B cell (primary cell): ENCODE measurements around the gene CPSF6. TPM values are rescaled to one million over a fixed set of nuclear protein-coding genes. Genes with fewer than 3 reads are reported as not detected.
"Not testable (repeated sequence)": the region's sequence is repeated elsewhere in the genome, so short reads cannot be mapped to it uniquely, and the experiment has no call there.

ENCODE experiments used
- ATAC-seq: fragments of 200-7000 bp; cut with Tn5 transposase; one replicate; pipeline ENCODE4 v1.10.0; 2021; ENCODE audit warnings: low read depth, mild to moderate bottlenecking, moderate number of reproducible peaks, moderate library complexity
- CTCF ChIA-PET: fragments of 350-600 bp; sonication (Branson Sonifier 250); formaldehyde crosslinking; loops from one replicate; lab custom pipeline; 2021; ENCODE audit warnings: antibody characterized with exemption, inconsistent platforms; lab: Charles Lee
- POLR2A ChIA-PET: fragments of 350-600 bp; sonication (Branson Sonifier 250); formaldehyde crosslinking; loops from one replicate; lab custom pipeline; 2021; ENCODE audit warnings: antibody characterized with exemption; lab: Charles Lee
- DNase-seq: peaks from one replicate; pipeline ENCODE4 v3.0.0; 2013
- H2AFZ ChIP-seq: 2 replicates; pipeline ENCODE4 v1.6.1; 2012; ENCODE audit warnings: mild to moderate bottlenecking, low read depth, low read length; ENCODE audit not compliant: insufficient read depth, poor library complexity, severe bottlenecking
- H3K27ac ChIP-seq, 2 donors: 1 replicate in 1 of 2; 2 replicates in 1 of 2; pipeline ENCODE4 v1.5.1; 2012 to 2013; ENCODE audit warnings: low read length in 2 of 2, mild to moderate bottlenecking in 2 of 2, moderate library complexity in 1 of 2
- H3K27me3 ChIP-seq, 4 experiments: fragments of 200-600 bp in 1 of 4; sonication (generic) in 1 of 4; replicated peaks in 1 of 4; 1 replicate in 2 of 4; 2 replicates in 2 of 4; pipeline versions ENCODE4 v1.6.1 to v1.7.0; 2013 to 2016; ENCODE audit warnings: low read length in 3 of 4, mild to moderate bottlenecking in 2 of 4, mixed read lengths in 1 of 4, moderate library complexity in 1 of 4; ENCODE audit not compliant: insufficient read depth in 4 of 4, control insufficient read depth in 3 of 4; ENCODE audit errors: control extremely low read depth in 1 of 4
- H3K36me3 ChIP-seq, 2 experiments: replicated peaks in 1 of 2; 1 replicate in 1 of 2; 2 replicates in 1 of 2; pipeline versions ENCODE4 v1.6.1 to v1.7.1; 2013; ENCODE audit warnings: low read length in 1 of 2; ENCODE audit not compliant: insufficient read depth in 2 of 2, control insufficient read depth in 1 of 2; ENCODE audit errors: control extremely low read depth in 1 of 2, extremely low read depth in 1 of 2
- H3K4me1 ChIP-seq, 2 donors: fragments of 200-600 bp in 1 of 2; sonication (generic) in 1 of 2; 1 replicate in 1 of 2; 2 replicates in 1 of 2; pipeline versions ENCODE4 v1.5.1 to v1.6.1; 2013 to 2017; ENCODE audit warnings: low read length in 2 of 2; ENCODE audit not compliant: control insufficient read depth in 2 of 2, insufficient read depth in 2 of 2
- H3K4me2 ChIP-seq: replicated peaks from 2 replicates; pipeline ENCODE3; 2012; ENCODE audit warnings: mild to moderate bottlenecking, low read depth, low read length; ENCODE audit not compliant: poor library complexity, severe bottlenecking
- H3K4me3 ChIP-seq, 5 experiments: fragments of 200-600 bp in 1 of 5; sonication (generic) in 1 of 5; 1 replicate in 3 of 5; 2 replicates in 2 of 5; pipeline versions ENCODE4 v1.5.1 to v1.7.0; 2011 to 2016; ENCODE audit warnings: low read length in 4 of 5, mild to moderate bottlenecking in 4 of 5, low read depth in 2 of 5, control low read depth in 1 of 5, moderate library complexity in 1 of 5; ENCODE audit not compliant: insufficient read depth in 1 of 5; ENCODE audit errors: control extremely low read depth in 1 of 5, extremely low read depth in 1 of 5
- H3K79me2 ChIP-seq: fragments of 200-600 bp; sonication (generic); one replicate; pipeline ENCODE4 v1.6.0; 2016; ENCODE audit warnings: low read length; ENCODE audit not compliant: control insufficient read depth, insufficient read depth
- H3K9ac ChIP-seq: fragments of 200-600 bp; sonication (generic); 2 replicates; pipeline ENCODE4 v1.6.1; 2017; ENCODE audit warnings: mild to moderate bottlenecking, low read length, moderate library complexity
- H3K9me3 ChIP-seq, 3 donors: one replicate each; pipeline versions ENCODE4 v1.6.1 to v1.7.1; 2013; ENCODE audit warnings: low read length in 2 of 3; ENCODE audit not compliant: control insufficient read depth in 2 of 3, insufficient read depth in 1 of 3; ENCODE audit errors: control extremely low read depth in 1 of 3
- H4K20me1 ChIP-seq: 2 replicates; pipeline ENCODE4 v1.6.0; 2012; ENCODE audit warnings: mild to moderate bottlenecking, low read length; ENCODE audit not compliant: insufficient read depth, control insufficient read depth, poor library complexity, severe bottlenecking
- H3K27ac Mint-ChIP-seq: one replicate; pipeline ENCODE4 v1.8.0; 2021; ENCODE audit warnings: mixed read lengths
- H3K27me3 Mint-ChIP-seq: one replicate; pipeline ENCODE4 v1.8.0; 2021; ENCODE audit warnings: mixed read lengths
- H3K4me1 Mint-ChIP-seq: one replicate; pipeline ENCODE4 v1.8.0; 2021; ENCODE audit warnings: mixed read lengths
- H3K4me3 Mint-ChIP-seq: one replicate; pipeline ENCODE4 v1.8.0; 2021; ENCODE audit warnings: mixed read lengths
- H3K9me3 Mint-ChIP-seq: one replicate; pipeline ENCODE4 v1.8.0; 2022; ENCODE audit warnings: mixed read lengths; ENCODE audit not compliant: insufficient read depth
- EZH2 ChIP-seq: IDR thresholded peaks from 2 replicates; pipeline ENCODE4 v1.6.1; 2012; ENCODE audit warnings: borderline replicate concordance, low read depth, mild to moderate bottlenecking, moderate library complexity, low read length; ENCODE audit not compliant: insufficient read depth, poor library complexity, severe bottlenecking
- WGBS: methylation state at CpG from one replicate; pipeline ENCODE4 v1.1.5; 2013; ENCODE audit warnings: missing lambda C conversion rate; ENCODE audit not compliant: insufficient coverage; 5-methylcytosine and 5-hydroxymethylcytosine counted together
- intact Hi-C: fragments of 100-400 bp; cut with micrococcal nuclease; formaldehyde crosslinking; loops from one replicate; pipeline ENCODE4 v1.10.0; 2022
- polyA plus RNA-seq: library from polyadenylated mRNA; depleted of rRNA; stranded (reverse); fragments of >200 nt; gene quantifications from 2 replicates; pipeline ENCODE4 v1.2.3, GENCODE V29; 2012
- total RNA-seq, 2 donors: library from RNA; stranded (reverse); fragments of 120-200 nt in 1 of 2; gene quantifications; 1 replicate in 1 of 2; 2 replicates in 1 of 2; pipeline versions ENCODE4 v1.2.3 to v1.2.4, GENCODE V29; 2013 to 2022
- TF ChIP-seq, protein P1 (sequence below): fragments of 200-600 bp; IDR thresholded peaks from one replicate; pipeline ENCODE4 v1.8.0; 2022; ENCODE audit warnings: antibody characterized with exemption, mild to moderate bottlenecking

The CPSF6 gene
- total and polyA plus RNA-seq, 2 donors (not counting 1 experiment from before 2014, with no cell fraction given) = 22.3 to 108 TPM

DNA sequence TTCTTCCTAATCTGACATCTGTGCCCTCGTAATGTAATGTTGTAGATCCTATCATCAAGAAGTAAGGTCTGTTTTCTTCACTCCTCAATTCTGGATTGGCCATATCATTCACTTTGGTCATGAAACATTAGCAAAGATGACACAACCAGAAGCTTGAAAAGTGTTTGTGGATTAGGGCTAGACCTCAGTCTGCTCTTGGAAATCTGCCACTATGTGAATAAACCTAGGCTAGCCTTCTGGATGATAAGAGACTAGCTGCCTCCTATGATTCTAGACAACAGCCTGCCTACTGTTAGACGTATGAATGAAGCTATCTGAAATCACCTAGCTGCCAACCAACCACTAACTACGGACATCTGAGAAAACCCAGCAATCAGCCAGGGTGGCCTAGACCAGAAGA lies 70.1 kb downstream of the CPSF6 start:
- Histone ChIP-seq H3K4me2 (no peak overlapping the region), H4K20me1 (no peaks in the 10 kb centered on the region), H3K9ac (no peak overlapping the region), H3K27me3 (peaks cover 0 to 3% (median 0%) of the 10 kb centered on the region in 4 experiments), H2AFZ (no peak overlapping the region), H3K9me3 (peaks cover 0 to 2% (median 0%) of the 10 kb centered on the region in 3 donors), H3K4me3 (no peak overlapping the region), H3K27ac (no peak overlapping the region), H3K36me3 (no peaks in the 10 kb centered on the region), H3K4me1 (no peaks in the 10 kb centered on the region), H3K79me2 (no peaks in the 10 kb centered on the region)
- POLR2A ChIA-PET = no interaction called here
- H3K9me3 Mint-ChIP-seq = peaks cover 11% of the 10 kb centered on the region
- DNase-seq (no peak), ATAC-seq (no peak)
- no peak overlapping the region for H3K4me3 Mint-ChIP-seq
- H3K4me1 Mint-ChIP-seq = no peaks in the 10 kb centered on the region
- TF ChIP-seq, protein P1, sequence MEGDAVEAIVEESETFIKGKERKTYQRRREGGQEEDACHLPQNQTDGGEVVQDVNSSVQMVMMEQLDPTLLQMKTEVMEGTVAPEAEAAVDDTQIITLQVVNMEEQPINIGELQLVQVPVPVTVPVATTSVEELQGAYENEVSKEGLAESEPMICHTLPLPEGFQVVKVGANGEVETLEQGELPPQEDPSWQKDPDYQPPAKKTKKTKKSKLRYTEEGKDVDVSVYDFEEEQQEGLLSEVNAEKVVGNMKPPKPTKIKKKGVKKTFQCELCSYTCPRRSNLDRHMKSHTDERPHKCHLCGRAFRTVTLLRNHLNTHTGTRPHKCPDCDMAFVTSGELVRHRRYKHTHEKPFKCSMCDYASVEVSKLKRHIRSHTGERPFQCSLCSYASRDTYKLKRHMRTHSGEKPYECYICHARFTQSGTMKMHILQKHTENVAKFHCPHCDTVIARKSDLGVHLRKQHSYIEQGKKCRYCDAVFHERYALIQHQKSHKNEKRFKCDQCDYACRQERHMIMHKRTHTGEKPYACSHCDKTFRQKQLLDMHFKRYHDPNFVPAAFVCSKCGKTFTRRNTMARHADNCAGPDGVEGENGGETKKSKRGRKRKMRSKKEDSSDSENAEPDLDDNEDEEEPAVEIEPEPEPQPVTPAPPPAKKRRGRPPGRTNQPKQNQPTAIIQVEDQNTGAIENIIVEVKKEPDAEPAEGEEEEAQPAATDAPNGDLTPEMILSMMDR = no peak
- no peak for TF ChIP-seq EZH2
- CTCF ChIA-PET = no interaction called here
- intact Hi-C loops = no loop called here
- WGBS = no CpG with 5 or more reads among the region's 3 CpGs
- H3K27ac Mint-ChIP-seq = no peak overlapping the region
- H3K27me3 Mint-ChIP-seq = peaks cover 8% of the 10 kb centered on the region

DNA sequence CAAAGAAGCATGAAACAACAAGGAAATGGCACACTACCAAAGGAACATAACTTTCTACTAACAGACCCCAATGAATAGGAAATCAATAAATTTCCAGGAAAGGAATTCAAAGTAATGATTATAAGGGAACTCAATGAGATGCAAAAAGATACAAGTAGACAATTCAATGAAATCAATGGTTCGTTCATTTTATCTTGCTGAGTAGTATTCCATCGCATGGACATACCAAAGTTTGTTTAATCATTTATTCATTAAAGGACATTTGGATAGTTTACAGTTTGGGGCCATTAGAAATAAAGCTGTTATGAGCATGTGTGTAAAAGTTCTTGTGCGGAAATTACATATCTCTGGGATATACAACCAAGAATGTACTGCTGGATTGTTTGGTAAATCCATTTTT lies 73.8 kb downstream of the CPSF6 start:
- no CpG with 5 or more reads among the region's 3 CpGs for WGBS
- ChIA-PET CTCF (interaction anchor here (0.6 kb wide), 1 partner anchor 22 kb away, joined by 3 read pairs; no protein-coding TSS in a partner anchor), POLR2A (no interaction called here)
- Histone ChIP-seq H3K4me1 (no peaks in the 10 kb centered on the region), H2AFZ (no peak overlapping the region), H3K79me2 (no peaks in the 10 kb centered on the region), H3K4me3 (no peak overlapping the region), H3K9me3 (peaks cover 0 to 6% (median 0%) of the 10 kb centered on the region in 3 donors), H4K20me1 (no peaks in the 10 kb centered on the region), H3K4me2 (no peak overlapping the region), H3K27me3 (no peaks in the 10 kb centered on the region), H3K27ac (no peak overlapping the region), H3K9ac (no peak overlapping the region), H3K36me3 (no peaks in the 10 kb centered on the region)
- Mint-ChIP-seq H3K4me1 (no peaks in the 10 kb centered on the region), H3K9me3 (peaks cover 12% of the 10 kb centered on the region), H3K4me3 (no peak overlapping the region), H3K27me3 (no peaks in the 10 kb centered on the region), H3K27ac (no peak overlapping the region)
- TF ChIP-seq EZH2 = no peak
- TF ChIP-seq, protein P1 = no peak
- intact Hi-C loops = no loop called here
- no peak for DNase-seq
- no peak for ATAC-seq

DNA sequence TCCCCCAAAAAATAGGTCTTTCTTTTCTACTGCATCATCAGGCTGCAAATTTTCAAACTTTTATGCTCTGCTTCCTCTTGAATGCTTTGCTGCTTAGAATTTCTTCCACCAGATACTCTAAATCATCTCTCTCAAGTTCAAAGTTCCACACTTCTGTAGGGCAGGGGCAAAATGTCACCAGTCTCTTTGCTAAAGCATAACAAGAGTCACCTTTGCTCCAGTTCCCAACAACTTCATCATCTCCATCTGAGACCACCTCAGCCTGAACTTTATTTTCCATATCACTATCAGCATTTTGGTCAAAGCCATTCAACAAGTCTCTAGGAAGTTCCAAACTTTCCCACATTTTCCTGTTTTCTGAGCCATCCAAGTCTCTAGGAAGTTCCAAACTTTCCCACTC lies 77.4 kb downstream of the CPSF6 start:
- POLR2A ChIA-PET, H3K27ac Mint-ChIP-seq: not testable (repeated sequence)

More for the DNA sequence above, 77.4 kb downstream of the CPSF6 start:
- H3K27me3 ChIP-seq, H3K9me3 ChIP-seq, intact Hi-C loops, H3K27ac ChIP-seq, H3K4me3 ChIP-seq, DNase-seq, H3K4me1 Mint-ChIP-seq, H3K27me3 Mint-ChIP-seq, H3K9ac ChIP-seq, CTCF ChIA-PET, H3K4me1 ChIP-seq, H4K20me1 ChIP-seq, H3K4me3 Mint-ChIP-seq, H3K36me3 ChIP-seq, H3K79me2 ChIP-seq, H2AFZ ChIP-seq, ATAC-seq, H3K4me2 ChIP-seq: not testable (repeated sequence)
- H3K9me3 Mint-ChIP-seq = peaks cover 14% of the 10 kb centered on the region
